ENCODE results near the gene KCTD20. TPM values are rescaled to one million over a fixed set of nuclear protein-coding genes. Genes with fewer than 3 reads are reported as not detected.

KCTD20 gene
- total and polyA plus RNA-seq, 10 of the 15 experiments (the other 5 are each of a cell fraction or from before 2014, with no cell fraction given), result 18.1 to 77.0 (median 50.5) TPM

DNA sequence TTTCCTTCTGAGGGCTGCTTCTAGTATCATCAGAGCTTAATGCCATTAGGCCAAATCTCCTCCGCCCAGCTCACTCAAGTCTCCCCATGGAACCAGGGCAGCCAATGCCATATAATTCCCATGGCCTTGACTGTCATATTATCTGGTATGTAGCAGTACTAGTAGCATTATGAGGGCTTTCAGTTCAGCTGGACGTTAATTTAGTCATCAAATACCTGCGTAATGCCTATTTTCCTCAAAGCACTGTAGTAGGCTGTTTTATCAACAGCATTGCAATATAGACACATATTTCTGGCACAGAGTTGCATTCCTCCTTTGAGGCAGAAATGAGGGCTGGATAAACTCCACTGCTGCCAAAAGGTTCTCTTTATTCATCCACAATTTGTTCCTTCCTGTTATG is 1.7 kb downstream of the KCTD20 start (continued):
- TF ChIP-seq, protein P1, sequence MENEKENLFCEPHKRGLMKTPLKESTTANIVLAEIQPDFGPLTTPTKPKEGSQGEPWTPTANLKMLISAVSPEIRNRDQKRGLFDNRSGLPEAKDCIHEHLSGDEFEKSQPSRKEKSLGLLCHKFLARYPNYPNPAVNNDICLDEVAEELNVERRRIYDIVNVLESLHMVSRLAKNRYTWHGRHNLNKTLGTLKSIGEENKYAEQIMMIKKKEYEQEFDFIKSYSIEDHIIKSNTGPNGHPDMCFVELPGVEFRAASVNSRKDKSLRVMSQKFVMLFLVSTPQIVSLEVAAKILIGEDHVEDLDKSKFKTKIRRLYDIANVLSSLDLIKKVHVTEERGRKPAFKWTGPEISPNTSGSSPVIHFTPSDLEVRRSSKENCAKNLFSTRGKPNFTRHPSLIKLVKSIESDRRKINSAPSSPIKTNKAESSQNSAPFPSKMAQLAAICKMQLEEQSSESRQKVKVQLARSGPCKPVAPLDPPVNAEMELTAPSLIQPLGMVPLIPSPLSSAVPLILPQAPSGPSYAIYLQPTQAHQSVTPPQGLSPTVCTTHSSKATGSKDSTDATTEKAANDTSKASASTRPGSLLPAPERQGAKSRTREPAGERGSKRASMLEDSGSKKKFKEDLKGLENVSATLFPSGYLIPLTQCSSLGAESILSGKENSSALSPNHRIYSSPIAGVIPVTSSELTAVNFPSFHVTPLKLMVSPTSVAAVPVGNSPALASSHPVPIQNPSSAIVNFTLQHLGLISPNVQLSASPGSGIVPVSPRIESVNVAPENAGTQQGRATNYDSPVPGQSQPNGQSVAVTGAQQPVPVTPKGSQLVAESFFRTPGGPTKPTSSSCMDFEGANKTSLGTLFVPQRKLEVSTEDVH (IDR thresholded peaks at IDR 0.05; ENCODE audit: low read depth, partially characterized antibody), result no peak

DNA sequence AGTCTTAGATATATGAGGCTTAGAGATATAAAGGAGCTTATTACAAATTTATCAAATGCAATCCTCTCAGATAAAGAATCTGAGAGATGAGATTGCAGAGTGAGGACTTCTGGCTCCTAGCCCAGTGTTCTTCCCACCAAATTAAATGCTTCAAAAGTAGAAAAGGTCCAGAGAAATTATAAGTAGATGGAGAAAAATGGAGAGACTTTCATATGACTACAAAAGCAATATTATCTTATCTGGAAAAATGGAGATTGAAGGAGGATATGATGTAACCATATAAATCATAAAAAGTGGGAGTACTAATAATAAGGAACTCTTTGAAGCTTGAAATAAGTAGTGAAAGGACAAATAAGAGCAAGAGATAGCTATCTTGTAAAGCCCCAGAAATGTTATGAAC is 2.8 kb downstream of the KCTD20 start:
- Histone ChIP-seq H3K27me3 (replicated peaks in 1 of 2; ENCODE audit: control insufficient read depth in 2 of 2, insufficient read depth in 2 of 2, low read length in 1 of 2) (no peaks in the 10 kb centered on the region), H3K4me2 (ENCODE audit: control insufficient read depth, insufficient read depth) (peak overlapping the region; percentile 44; the same call in 1 of the 2 replicates), H3K9me3 (replicated peaks; ENCODE audit: control insufficient read depth, insufficient read depth, low read length) (peaks cover 4% of the 10 kb centered on the region; the same call in 2 of the 3 replicates), H3K36me3 (ENCODE audit: control insufficient read depth in 2 of 2, insufficient read depth in 2 of 2, low read length in 1 of 2) (peaks cover 0 to 9% of the 10 kb centered on the region in 2 experiments; a peak in 2 of 4 replicates), H3K79me2 (ENCODE audit: control insufficient read depth, insufficient read depth, low read length) (peaks cover 64% of the 10 kb centered on the region), H4K20me1 (ENCODE audit: control insufficient read depth, insufficient read depth) (no peaks in the 10 kb centered on the region), H3K9ac (ENCODE audit: control insufficient read depth, insufficient read depth, low read length) (no peak overlapping the region), H3K4me1 (ENCODE audit: control insufficient read depth, insufficient read depth, low read length) (peaks cover 7% of the 10 kb centered on the region), H3K27ac (ENCODE audit: control insufficient read depth, insufficient read depth) (no peak overlapping the region; the same call in 1 of the 2 replicates), H2AFZ (ENCODE audit: control insufficient read depth, low read depth, low read length) (no peak overlapping the region), H3K4me3 (no peak overlapping the region)
- no TSS peak for BruUV-seq (replicated peaks)
- ATAC-seq (no peak), FAIRE-seq (no peak), DNase-seq (ENCODE audit: low read depth, low spot score) (no peak)
- ChIA-PET RAD21 (ENCODE audit: unreplicated experiment) (interaction anchor here (0.7 to 2.5 kb wide), 4 partner anchors 10 to 135 kb away, joined by 3 to 12 read pairs (median 3); no protein-coding TSS in a partner anchor), POLR2A (interaction anchor here (0.5 to 1.3 kb wide), 5 partner anchors 17 to 403 kb away, joined by 3 to 7 read pairs (median 3); no protein-coding TSS in a partner anchor), SMC1A (ENCODE audit: uncharacterized antibody, unreplicated experiment) (interaction anchor here (0.7 to 3.5 kb wide), 2 partner anchors 15 to 17 kb away, joined by 3 to 14 read pairs; no protein-coding TSS in a partner anchor), CTCF (interaction anchor here (0.8 to 1.3 kb wide), 4 partner anchors 10 to 70 kb away, joined by 3 to 6 read pairs (median 4); no protein-coding TSS in a partner anchor)
- in situ Hi-C loops (cut with MboI), result no loop called here
- intact Hi-C loops (cut with micrococcal nuclease; ENCODE audit: unreplicated experiment), result no loop called here
- TF ChIP-seq TCF12 (IDR thresholded peaks at IDR 0.05; ENCODE audit: low read depth, low read length), result no peak
- TF ChIP-seq, protein P2, sequence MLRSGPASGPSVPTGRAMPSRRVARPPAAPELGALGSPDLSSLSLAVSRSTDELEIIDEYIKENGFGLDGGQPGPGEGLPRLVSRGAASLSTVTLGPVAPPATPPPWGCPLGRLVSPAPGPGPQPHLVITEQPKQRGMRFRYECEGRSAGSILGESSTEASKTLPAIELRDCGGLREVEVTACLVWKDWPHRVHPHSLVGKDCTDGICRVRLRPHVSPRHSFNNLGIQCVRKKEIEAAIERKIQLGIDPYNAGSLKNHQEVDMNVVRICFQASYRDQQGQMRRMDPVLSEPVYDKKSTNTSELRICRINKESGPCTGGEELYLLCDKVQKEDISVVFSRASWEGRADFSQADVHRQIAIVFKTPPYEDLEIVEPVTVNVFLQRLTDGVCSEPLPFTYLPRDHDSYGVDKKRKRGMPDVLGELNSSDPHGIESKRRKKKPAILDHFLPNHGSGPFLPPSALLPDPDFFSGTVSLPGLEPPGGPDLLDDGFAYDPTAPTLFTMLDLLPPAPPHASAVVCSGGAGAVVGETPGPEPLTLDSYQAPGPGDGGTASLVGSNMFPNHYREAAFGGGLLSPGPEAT (IDR thresholded peaks at IDR 0.05; ENCODE audit: low read depth), result no peak
- TF ChIP-seq CEBPB (IDR thresholded peaks at IDR 0.05; ENCODE audit: borderline replicate concordance in 1 of 2, low read depth in 2 of 2, low read length in 2 of 2), result no peak
- no peak for TF ChIP-seq EED (IDR thresholded peaks at IDR 0.05; ENCODE audit: low read depth)
- no peak for TF ChIP-seq WRNIP1 (IDR thresholded peaks at IDR 0.05; ENCODE audit: borderline replicate concordance, low read depth, low read length)
- TF ChIP-seq ZBED1 (IDR thresholded peaks at IDR 0.05; ENCODE audit: borderline replicate concordance), result no peak
- no peak for TF ChIP-seq ASH2L (IDR thresholded peaks at IDR 0.05; ENCODE audit: borderline replicate concordance, low read depth)
- TF ChIP-seq ZNF274 (IDR thresholded peaks at IDR 0.05; ENCODE audit: insufficient read depth, insufficient read length), result no peak
- no peak for TF ChIP-seq NR2C1 (IDR thresholded peaks at IDR 0.05)
- TF ChIP-seq ETV6 (conservative IDR thresholded peaks at IDR 0.05 in 1 of 2, IDR thresholded peaks at IDR 0.05 in 1 of 2; ENCODE audit: borderline replicate concordance in 1 of 2, low read depth in 1 of 2), result no peak
- TF ChIP-seq, protein P3, sequence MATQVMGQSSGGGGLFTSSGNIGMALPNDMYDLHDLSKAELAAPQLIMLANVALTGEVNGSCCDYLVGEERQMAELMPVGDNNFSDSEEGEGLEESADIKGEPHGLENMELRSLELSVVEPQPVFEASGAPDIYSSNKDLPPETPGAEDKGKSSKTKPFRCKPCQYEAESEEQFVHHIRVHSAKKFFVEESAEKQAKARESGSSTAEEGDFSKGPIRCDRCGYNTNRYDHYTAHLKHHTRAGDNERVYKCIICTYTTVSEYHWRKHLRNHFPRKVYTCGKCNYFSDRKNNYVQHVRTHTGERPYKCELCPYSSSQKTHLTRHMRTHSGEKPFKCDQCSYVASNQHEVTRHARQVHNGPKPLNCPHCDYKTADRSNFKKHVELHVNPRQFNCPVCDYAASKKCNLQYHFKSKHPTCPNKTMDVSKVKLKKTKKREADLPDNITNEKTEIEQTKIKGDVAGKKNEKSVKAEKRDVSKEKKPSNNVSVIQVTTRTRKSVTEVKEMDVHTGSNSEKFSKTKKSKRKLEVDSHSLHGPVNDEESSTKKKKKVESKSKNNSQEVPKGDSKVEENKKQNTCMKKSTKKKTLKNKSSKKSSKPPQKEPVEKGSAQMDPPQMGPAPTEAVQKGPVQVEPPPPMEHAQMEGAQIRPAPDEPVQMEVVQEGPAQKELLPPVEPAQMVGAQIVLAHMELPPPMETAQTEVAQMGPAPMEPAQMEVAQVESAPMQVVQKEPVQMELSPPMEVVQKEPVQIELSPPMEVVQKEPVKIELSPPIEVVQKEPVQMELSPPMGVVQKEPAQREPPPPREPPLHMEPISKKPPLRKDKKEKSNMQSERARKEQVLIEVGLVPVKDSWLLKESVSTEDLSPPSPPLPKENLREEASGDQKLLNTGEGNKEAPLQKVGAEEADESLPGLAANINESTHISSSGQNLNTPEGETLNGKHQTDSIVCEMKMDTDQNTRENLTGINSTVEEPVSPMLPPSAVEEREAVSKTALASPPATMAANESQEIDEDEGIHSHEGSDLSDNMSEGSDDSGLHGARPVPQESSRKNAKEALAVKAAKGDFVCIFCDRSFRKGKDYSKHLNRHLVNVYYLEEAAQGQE (IDR thresholded peaks at IDR 0.05; ENCODE audit: low read depth, low read length), result no peak
